ENCODE data around the gene HS2ST1.
A peak's percentile ranks its signal among the peaks of the same experiment; 100 is the strongest.

DNA sequence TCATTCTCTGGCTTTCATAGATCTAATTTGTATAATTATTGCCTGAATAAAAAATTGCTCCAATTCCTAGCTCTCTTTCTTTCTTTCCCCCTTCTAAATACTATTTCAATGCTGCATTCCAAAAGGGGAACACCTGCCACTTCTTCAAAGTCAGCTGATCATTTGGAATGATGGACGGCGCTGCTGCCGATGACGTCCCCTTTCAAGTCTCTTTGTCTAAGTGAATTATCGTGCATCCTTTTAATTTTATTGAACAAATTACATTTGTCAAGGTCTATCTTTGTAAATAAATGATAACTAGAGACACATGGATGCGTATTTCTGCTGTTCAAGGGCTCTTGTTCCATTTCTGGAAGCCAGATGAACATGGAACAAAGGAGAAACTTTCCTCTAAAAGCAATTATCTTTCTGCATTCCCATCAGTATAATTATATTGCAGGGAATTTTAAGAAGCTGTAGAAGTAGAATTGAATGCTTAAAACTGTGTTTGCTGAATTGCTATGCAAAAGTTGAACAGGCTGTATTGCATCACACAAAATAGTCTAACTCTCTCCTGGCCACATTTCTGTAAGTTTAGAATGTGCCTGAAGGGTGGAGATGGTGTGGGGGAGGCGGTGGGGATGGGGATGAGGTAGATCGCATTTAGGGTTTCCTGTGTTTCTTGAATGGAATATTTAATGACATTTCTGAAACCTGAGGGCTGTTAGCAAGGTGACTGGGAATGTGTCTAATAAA, 222.3 kb downstream of the HS2ST1 start:
- TF ChIP-seq, protein P1, sequence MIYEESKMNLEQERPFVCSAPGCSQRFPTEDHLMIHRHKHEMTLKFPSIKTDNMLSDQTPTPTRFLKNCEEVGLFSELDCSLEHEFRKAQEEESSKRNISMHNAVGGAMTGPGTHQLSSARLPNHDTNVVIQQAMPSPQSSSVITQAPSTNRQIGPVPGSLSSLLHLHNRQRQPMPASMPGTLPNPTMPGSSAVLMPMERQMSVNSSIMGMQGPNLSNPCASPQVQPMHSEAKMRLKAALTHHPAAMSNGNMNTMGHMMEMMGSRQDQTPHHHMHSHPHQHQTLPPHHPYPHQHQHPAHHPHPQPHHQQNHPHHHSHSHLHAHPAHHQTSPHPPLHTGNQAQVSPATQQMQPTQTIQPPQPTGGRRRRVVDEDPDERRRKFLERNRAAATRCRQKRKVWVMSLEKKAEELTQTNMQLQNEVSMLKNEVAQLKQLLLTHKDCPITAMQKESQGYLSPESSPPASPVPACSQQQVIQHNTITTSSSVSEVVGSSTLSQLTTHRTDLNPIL (CRISPR knock-in tag; IDR thresholded peaks at IDR 0.05; ENCODE audit: low read depth) = peak; percentile 45; the same call in 1 of the 2 replicates
- TF ChIP-seq TCF4 (CRISPR knock-in tag; IDR thresholded peaks at IDR 0.05; ENCODE audit: borderline replicate concordance) = peak; percentile 48
- TF ChIP-seq, protein P2, sequence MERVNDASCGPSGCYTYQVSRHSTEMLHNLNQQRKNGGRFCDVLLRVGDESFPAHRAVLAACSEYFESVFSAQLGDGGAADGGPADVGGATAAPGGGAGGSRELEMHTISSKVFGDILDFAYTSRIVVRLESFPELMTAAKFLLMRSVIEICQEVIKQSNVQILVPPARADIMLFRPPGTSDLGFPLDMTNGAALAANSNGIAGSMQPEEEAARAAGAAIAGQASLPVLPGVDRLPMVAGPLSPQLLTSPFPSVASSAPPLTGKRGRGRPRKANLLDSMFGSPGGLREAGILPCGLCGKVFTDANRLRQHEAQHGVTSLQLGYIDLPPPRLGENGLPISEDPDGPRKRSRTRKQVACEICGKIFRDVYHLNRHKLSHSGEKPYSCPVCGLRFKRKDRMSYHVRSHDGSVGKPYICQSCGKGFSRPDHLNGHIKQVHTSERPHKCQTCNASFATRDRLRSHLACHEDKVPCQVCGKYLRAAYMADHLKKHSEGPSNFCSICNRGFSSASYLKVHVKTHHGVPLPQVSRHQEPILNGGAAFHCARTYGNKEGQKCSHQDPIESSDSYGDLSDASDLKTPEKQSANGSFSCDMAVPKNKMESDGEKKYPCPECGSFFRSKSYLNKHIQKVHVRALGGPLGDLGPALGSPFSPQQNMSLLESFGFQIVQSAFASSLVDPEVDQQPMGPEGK (CRISPR knock-in tag; IDR thresholded peaks at IDR 0.05; ENCODE audit: borderline replicate concordance) = no peak
- TF ChIP-seq, protein P3, sequence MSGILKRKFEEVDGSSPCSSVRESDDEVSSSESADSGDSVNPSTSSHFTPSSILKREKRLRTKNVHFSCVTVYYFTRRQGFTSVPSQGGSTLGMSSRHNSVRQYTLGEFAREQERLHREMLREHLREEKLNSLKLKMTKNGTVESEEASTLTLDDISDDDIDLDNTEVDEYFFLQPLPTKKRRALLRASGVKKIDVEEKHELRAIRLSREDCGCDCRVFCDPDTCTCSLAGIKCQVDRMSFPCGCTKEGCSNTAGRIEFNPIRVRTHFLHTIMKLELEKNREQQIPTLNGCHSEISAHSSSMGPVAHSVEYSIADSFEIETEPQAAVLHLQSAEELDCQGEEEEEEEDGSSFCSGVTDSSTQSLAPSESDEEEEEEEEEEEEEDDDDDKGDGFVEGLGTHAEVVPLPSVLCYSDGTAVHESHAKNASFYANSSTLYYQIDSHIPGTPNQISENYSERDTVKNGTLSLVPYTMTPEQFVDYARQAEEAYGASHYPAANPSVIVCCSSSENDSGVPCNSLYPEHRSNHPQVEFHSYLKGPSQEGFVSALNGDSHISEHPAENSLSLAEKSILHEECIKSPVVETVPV (CRISPR knock-in tag; IDR thresholded peaks at IDR 0.05) = no peak
- no peak; the same call in 1 of the 2 replicates for TF ChIP-seq ZC3H10 (CRISPR knock-in tag; IDR thresholded peaks at IDR 0.05)
- TF ChIP-seq CSDC2 (CRISPR knock-in tag; IDR thresholded peaks at IDR 0.05) = no peak
- TF ChIP-seq BACH2 (CRISPR knock-in tag; IDR thresholded peaks at IDR 0.05; ENCODE audit: borderline replicate concordance) = no peak
- TF ChIP-seq SNAI2 (CRISPR knock-in tag; IDR thresholded peaks at IDR 0.05) = peak; percentile 94

Measured in SK-N-SH treated with all-trans-retinoic acid at 6 μM for 48 hours (cell line).